Coronary artery (tissue), 2 donors: ENCODE data around the gene CABP4.

Experiments
- DNase-seq: peaks from one replicate; pipeline ENCODE4 v3.0.0-alpha.2; 2017; ENCODE audit warnings: low spot score
- H3K27ac ChIP-seq, 2 donors: fragments of 200-600 bp; sonication (generic); one replicate each; pipeline ENCODE4 v1.5.1; 2016 to 2019
- H3K4me3 ChIP-seq: fragments of 200-600 bp; sonication (generic); 2 replicates; pipeline ENCODE4 v1.5.1; 2016; ENCODE audit warnings: mild to moderate bottlenecking, moderate library complexity
- CTCF ChIP-seq: fragments of 200-600 bp; sonication (generic); IDR thresholded peaks from one replicate; pipeline ENCODE4 v1.5.1; 2019; ENCODE audit warnings: antibody characterized with exemption

Gene CABP4

GRCh38 chr11:67451658-67451976 lies 3.5 kb upstream of the CABP4 start:
- TF ChIP-seq CTCF, result no peak
- H3K27ac ChIP-seq, result peak overlapping the region in 1 of 2 donors; percentile 65
- DNase-seq, result no peak
- H3K4me3 ChIP-seq, result no peak overlapping the region

GRCh38 chr11:67452141-67452952 lies 2.8 kb upstream of the CABP4 start, which contains the start of gene GPR152:
GPR152 (minus strand) TSS chr11:67452729; CDS start chr11:67452724, 5 bp downstream.
- peak within 1 kb of the TSS in 1 of 2 donors; percentile 65 for H3K27ac ChIP-seq
- DNase-seq, result no peak
- TF ChIP-seq CTCF, result no peak
- H3K4me3 ChIP-seq, result peak within 1 kb of the TSS; percentile 44

GRCh38 chr11:67453816-67454732 lies 1.1 kb upstream of the CABP4 start:
- no peak for TF ChIP-seq CTCF

GRCh38 chr11:67456068-67456705 lies 1.0 kb downstream of the CABP4 start:
- no peak for TF ChIP-seq CTCF
- H3K27ac ChIP-seq, result no peak overlapping the region
- DNase-seq, result no peak
- H3K4me3 ChIP-seq, result no peak overlapping the region

More at GRCh38 chr11:67453816-67454732, 1.1 kb upstream of the CABP4 start:
- no peak for DNase-seq
- Histone ChIP-seq H3K4me3 (no peak overlapping the region), H3K27ac (no peak overlapping the region)

- Histone ChIP-seq H3K27ac (no peak overlapping the region), H3K4me3 (no peak overlapping the region)
- TF ChIP-seq CTCF, result no peak
- DNase-seq, result no peak
Observed at GRCh38 chr11:67457453-67457852, 2.3 kb downstream of the CABP4 start.

- no peak for TF ChIP-seq CTCF
- Histone ChIP-seq H3K4me3 (no peak overlapping the region), H3K27ac (no peak overlapping the region)
- no peak for DNase-seq
Observed at GRCh38 chr11:67458266-67458665, 3.1 kb downstream of the CABP4 start.
